ENCODE data around the gene CILP.

DNA sequence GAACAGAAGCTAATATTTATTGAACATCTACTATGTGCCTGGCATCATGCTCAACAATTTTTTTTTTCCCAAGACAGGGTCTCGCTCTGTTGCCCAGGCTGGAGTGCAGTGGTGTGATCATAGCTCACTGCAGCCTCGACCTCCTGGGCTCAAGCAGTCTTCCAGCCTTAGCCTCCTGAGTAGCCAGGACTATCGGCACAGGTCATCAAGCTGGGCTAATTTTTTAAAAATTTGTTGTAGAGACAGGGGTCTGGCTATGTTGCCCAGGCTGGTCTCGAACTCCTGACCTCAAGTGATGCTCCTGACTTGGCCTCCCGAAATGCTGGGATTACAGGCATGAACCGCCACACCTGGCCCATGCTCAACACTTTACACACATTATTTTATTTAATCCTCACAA lies 35.7 kb upstream of the CILP start:
- TF ChIP-seq CTCF (IDR thresholded peaks at IDR 0.05 in 2 of 3, conservative IDR thresholded peaks at IDR 0.05 in 1 of 3; ENCODE audit: borderline replicate concordance in 1 of 3, insufficient read depth in 1 of 3, low read depth in 2 of 3, low read length in 2 of 3) (no peak), CEBPB (IDR thresholded peaks at IDR 0.05; ENCODE audit: low read depth) (no peak), POLR2A (IDR thresholded peaks at IDR 0.05; ENCODE audit: borderline replicate concordance, extremely low read depth, insufficient read depth, insufficient read length) (no peak), YY1 (IDR thresholded peaks at IDR 0.05; ENCODE audit: extremely low read depth, insufficient replicate concordance, low read depth, low read length) (no peak), EZH2 (IDR thresholded peaks at IDR 0.05) (no peak), EZH2phosphoT487 (IDR thresholded peaks at IDR 0.05; ENCODE audit: borderline replicate concordance) (no peak), SP1 (IDR thresholded peaks at IDR 0.05; ENCODE audit: low read depth) (no peak), SIN3A (IDR thresholded peaks at IDR 0.05; ENCODE audit: low read depth) (no peak), POLR2AphosphoS5 (IDR thresholded peaks at IDR 0.05; ENCODE audit: low read depth, low read length) (no peak), SRF (IDR thresholded peaks at IDR 0.05; ENCODE audit: low read depth) (no peak), JUND (IDR thresholded peaks at IDR 0.05) (no peak), TCF7L2 (IDR thresholded peaks at IDR 0.05; ENCODE audit: borderline replicate concordance, extremely low read depth, insufficient read depth, insufficient read length) (no peak)
- TF ChIP-seq, protein P1, sequence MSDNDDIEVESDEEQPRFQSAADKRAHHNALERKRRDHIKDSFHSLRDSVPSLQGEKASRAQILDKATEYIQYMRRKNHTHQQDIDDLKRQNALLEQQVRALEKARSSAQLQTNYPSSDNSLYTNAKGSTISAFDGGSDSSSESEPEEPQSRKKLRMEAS (IDR thresholded peaks at IDR 0.05): no peak
- TF ChIP-seq, protein P2, sequence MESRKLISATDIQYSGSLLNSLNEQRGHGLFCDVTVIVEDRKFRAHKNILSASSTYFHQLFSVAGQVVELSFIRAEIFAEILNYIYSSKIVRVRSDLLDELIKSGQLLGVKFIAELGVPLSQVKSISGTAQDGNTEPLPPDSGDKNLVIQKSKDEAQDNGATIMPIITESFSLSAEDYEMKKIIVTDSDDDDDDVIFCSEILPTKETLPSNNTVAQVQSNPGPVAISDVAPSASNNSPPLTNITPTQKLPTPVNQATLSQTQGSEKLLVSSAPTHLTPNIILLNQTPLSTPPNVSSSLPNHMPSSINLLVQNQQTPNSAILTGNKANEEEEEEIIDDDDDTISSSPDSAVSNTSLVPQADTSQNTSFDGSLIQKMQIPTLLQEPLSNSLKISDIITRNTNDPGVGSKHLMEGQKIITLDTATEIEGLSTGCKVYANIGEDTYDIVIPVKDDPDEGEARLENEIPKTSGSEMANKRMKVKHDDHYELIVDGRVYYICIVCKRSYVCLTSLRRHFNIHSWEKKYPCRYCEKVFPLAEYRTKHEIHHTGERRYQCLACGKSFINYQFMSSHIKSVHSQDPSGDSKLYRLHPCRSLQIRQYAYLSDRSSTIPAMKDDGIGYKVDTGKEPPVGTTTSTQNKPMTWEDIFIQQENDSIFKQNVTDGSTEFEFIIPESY (IDR thresholded peaks at IDR 0.05; ENCODE audit: extremely low read depth, insufficient replicate concordance, low read length): no peak
